Ectodermal cell (in vitro differentiated cells): ENCODE data around the gene ABHD17A.

Source experiments
- H3K27ac ChIP-seq: 2 replicates; pipeline ENCODE4 v1.7.0; 2013; ENCODE audit warnings: mild to moderate bottlenecking, low read depth, low read length; ENCODE audit not compliant: insufficient read depth, poor library complexity, severe bottlenecking
- H3K27me3 ChIP-seq: 2 replicates; pipeline ENCODE4 v1.7.0; 2013; ENCODE audit warnings: mild to moderate bottlenecking, low read length; ENCODE audit not compliant: insufficient read depth, control insufficient read depth, poor library complexity, severe bottlenecking
- H3K36me3 ChIP-seq: one replicate; pipeline ENCODE4 v1.7.0; 2013; ENCODE audit warnings: low read length; ENCODE audit not compliant: control insufficient read depth, insufficient read depth
- H3K4me1 ChIP-seq: one replicate; pipeline ENCODE4 v1.7.0; 2013; ENCODE audit warnings: low read length; ENCODE audit not compliant: control insufficient read depth, insufficient read depth
- H3K4me3 ChIP-seq: 2 replicates; pipeline ENCODE4 v1.7.0; 2013; ENCODE audit warnings: low read depth, low read length, control low read depth; ENCODE audit not compliant: insufficient read depth
- H3K9me3 ChIP-seq: 2 replicates; pipeline ENCODE4 v1.7.0; 2013; ENCODE audit warnings: mild to moderate bottlenecking, low read length, moderate library complexity; ENCODE audit not compliant: control insufficient read depth
- WGBS, 2 experiments: methylation state at CpG; one replicate each; pipeline ENCODE4 v1.1.7; 2013; ENCODE audit warnings: missing lambda C conversion rate in 2 of 2; 5-methylcytosine and 5-hydroxymethylcytosine counted together

ABHD17A gene

GRCh38 chr19:1874554-1875185, 10.6 kb downstream of the ABHD17A start:
- WGBS, 2 experiments: 46 to 49% methylated on average over 14 to 15 of the region's 16 CpGs
- no peaks in the 10 kb centered on the region for H3K9me3 ChIP-seq
- no peak overlapping the region for H3K27ac ChIP-seq
- peaks cover 4% of the 10 kb centered on the region for H3K27me3 ChIP-seq
- peaks cover 12% of the 10 kb centered on the region for H3K4me1 ChIP-seq
- H3K36me3 ChIP-seq: no peaks in the 10 kb centered on the region
- peak overlapping the region; percentile 57 for H3K4me3 ChIP-seq

GRCh38 chr19:1873524-1874473, 11.5 kb downstream of the ABHD17A start:
- no peaks in the 10 kb centered on the region for H3K9me3 ChIP-seq
- 92 to 93% methylated on average over 29 of the region's 29 CpGs for WGBS, 2 experiments
- peaks cover 12% of the 10 kb centered on the region for H3K4me1 ChIP-seq
- H3K4me3 ChIP-seq: no peak overlapping the region
- H3K27ac ChIP-seq: no peak overlapping the region
- H3K36me3 ChIP-seq: no peaks in the 10 kb centered on the region
- H3K27me3 ChIP-seq: peaks cover 4% of the 10 kb centered on the region

DNA sequence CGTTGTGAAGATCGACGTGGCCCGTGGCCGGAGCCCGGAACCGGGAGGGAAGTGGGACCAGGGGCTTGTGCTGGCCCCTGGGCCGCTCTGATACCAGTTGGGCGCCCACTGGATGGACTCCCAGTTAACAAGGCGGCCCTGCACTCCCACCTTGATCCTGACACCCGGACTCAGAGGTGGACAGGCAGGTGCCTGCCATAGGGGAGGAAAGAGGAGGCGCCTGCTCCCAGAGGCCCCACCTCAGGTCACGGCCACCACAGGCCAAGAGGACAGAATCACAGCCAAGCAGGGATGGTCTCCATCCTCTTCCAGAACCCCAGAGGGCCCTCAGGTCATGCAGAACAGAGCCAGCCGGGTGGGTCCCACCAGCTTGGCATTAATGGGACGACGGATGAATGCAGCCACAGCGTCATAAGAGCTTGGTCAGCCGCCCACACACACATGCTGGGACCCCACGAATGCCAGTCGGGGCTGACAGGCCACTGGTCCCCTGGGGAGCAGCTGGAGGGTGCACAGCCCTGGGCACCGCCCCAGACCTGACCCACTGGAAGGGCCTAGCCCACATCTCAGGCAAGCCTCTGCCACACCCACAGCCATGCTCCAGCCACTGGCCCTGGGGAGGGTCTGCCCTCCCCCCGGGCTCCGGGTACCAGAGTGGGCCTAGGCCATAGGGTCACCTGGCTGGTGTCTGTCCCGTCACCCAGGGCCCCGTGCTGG, 12.3 kb downstream of the ABHD17A start:
- no peak overlapping the region for H3K4me3 ChIP-seq
- H3K36me3 ChIP-seq: no peaks in the 10 kb centered on the region
- H3K27ac ChIP-seq: no peak overlapping the region
- H3K9me3 ChIP-seq: no peaks in the 10 kb centered on the region
- peaks cover 12% of the 10 kb centered on the region for H3K4me1 ChIP-seq
- 93 to 95% methylated on average over 25 of the region's 25 CpGs for WGBS, 2 experiments
- H3K27me3 ChIP-seq: peaks cover 4% of the 10 kb centered on the region

- H3K4me3 ChIP-seq: no peak overlapping the region
- peaks cover 1% of the 10 kb centered on the region for H3K27me3 ChIP-seq
- peaks cover 12% of the 10 kb centered on the region for H3K4me1 ChIP-seq
- no peaks in the 10 kb centered on the region for H3K9me3 ChIP-seq
- no peaks in the 10 kb centered on the region for H3K36me3 ChIP-seq
- H3K27ac ChIP-seq: no peak overlapping the region
- 95 to 96% methylated on average over 13 of the region's 13 CpGs for WGBS, 2 experiments
Observed at GRCh38 chr19:1871630-1872029, 13.7 kb downstream of the ABHD17A start.

GRCh38 chr19:1871140-1871597, 14.1 kb downstream of the ABHD17A start:
- peaks cover 12% of the 10 kb centered on the region for H3K4me1 ChIP-seq
- H3K36me3 ChIP-seq: no peaks in the 10 kb centered on the region
- 93 to 95% methylated on average over 15 of the region's 15 CpGs for WGBS, 2 experiments
- no peak overlapping the region for H3K4me3 ChIP-seq
- H3K27ac ChIP-seq: no peak overlapping the region
- no peaks in the 10 kb centered on the region for H3K9me3 ChIP-seq
- no peaks in the 10 kb centered on the region for H3K27me3 ChIP-seq

DNA sequence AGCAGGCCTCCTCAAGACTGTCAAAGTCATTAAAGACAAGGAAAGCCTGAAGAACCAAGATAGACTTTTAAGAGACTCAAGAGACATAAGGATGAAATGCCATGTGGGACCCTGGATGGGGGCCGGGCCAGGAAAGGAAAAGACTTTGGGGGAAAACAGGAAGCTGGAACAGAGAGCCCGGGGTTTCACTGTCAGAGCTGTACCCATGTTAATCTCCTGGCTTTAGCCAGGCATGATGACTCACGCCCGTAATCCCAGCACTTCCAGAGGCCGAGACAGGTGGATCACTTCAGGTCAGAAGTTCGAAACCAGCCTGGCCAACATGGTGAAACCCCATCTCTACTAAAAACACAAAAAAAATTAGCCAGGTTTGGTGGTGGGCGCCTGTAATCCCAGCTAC, 16.3 kb downstream of the ABHD17A start:
- Histone ChIP-seq H3K36me3 (no peaks in the 10 kb centered on the region), H3K4me1 (peaks cover 7% of the 10 kb centered on the region), H3K9me3 (no peaks in the 10 kb centered on the region), H3K27ac (no peak overlapping the region), H3K27me3 (no peaks in the 10 kb centered on the region), H3K4me3 (no peak overlapping the region)
- WGBS, 2 experiments: 90 to 91% methylated on average over 7 of the region's 7 CpGs

GRCh38 chr19:1867349-1867724, 18.0 kb downstream of the ABHD17A start:
- 92 to 95% methylated on average over 9 of the region's 9 CpGs for WGBS, 2 experiments
- Histone ChIP-seq H3K4me1 (peaks cover 5% of the 10 kb centered on the region), H3K27me3 (peaks cover 7% of the 10 kb centered on the region), H3K4me3 (no peak overlapping the region), H3K9me3 (no peaks in the 10 kb centered on the region), H3K36me3 (no peaks in the 10 kb centered on the region), H3K27ac (no peak overlapping the region)

- peaks cover 12% of the 10 kb centered on the region for H3K27me3 ChIP-seq
- no peaks in the 10 kb centered on the region for H3K36me3 ChIP-seq
- no peak overlapping the region for H3K4me3 ChIP-seq
- peaks cover 7% of the 10 kb centered on the region for H3K4me1 ChIP-seq
- WGBS, 2 experiments: 93% methylated on average over 8 of the region's 8 CpGs
- H3K27ac ChIP-seq: no peak overlapping the region
- H3K9me3 ChIP-seq: no peaks in the 10 kb centered on the region
Observed at GRCh38 chr19:1866693-1867348, 18.5 kb downstream of the ABHD17A start.

GRCh38 chr19:1865172-1866010, 19.9 kb downstream of the ABHD17A start:
- Histone ChIP-seq H3K9me3 (no peaks in the 10 kb centered on the region), H3K27me3 (peaks cover 26% of the 10 kb centered on the region), H3K36me3 (no peaks in the 10 kb centered on the region), H3K4me1 (peaks cover 21% of the 10 kb centered on the region), H3K27ac (peak overlapping the region; percentile 70), H3K4me3 (peak overlapping the region; percentile 75)
- WGBS, 2 experiments: 88 to 89% methylated on average over 17 of the region's 17 CpGs
